H9 (cell line): ENCODE results near the gene SH3TC2. TPM values are rescaled to one million over a fixed set of nuclear protein-coding genes. Genes with fewer than 3 reads are reported as not detected.
A peak's percentile ranks its signal among the peaks of the same experiment; 100 is the strongest.

Source experiments
- DNase-seq: peaks from one replicate; pipeline ENCODE4 v3.0.0-alpha.2; 2017
- H2AFZ ChIP-seq: one replicate; pipeline ENCODE4 v1.6.1; 2013; ENCODE audit warnings: mild to moderate bottlenecking, low read length, control low read depth, moderate library complexity
- H2AK5ac ChIP-seq: 2 replicates; pipeline ENCODE4 v1.6.1; 2013; ENCODE audit warnings: low read length, control low read depth, mixed read lengths; ENCODE audit not compliant: insufficient read length
- H2BK120ac ChIP-seq: one replicate; pipeline ENCODE4 v1.6.1; 2013; ENCODE audit warnings: low read depth, mild to moderate bottlenecking, low read length, control low read depth, inconsistent platforms; ENCODE audit not compliant: poor library complexity, severe bottlenecking
- H2BK12ac ChIP-seq: 2 replicates; pipeline ENCODE4 v1.6.1; 2013; ENCODE audit warnings: low read length, control low read depth, mixed read lengths, low read depth; ENCODE audit not compliant: insufficient read length
- H2BK15ac ChIP-seq: 2 replicates; pipeline ENCODE4 v1.6.1; 2013; ENCODE audit warnings: low read depth, low read length, control low read depth
- H2BK20ac ChIP-seq: one replicate; pipeline ENCODE4 v1.6.1; 2013; ENCODE audit warnings: low read depth, mild to moderate bottlenecking, low read length, control low read depth, inconsistent platforms; ENCODE audit not compliant: poor library complexity, severe bottlenecking
- H2BK5ac ChIP-seq: 2 replicates; pipeline ENCODE4 v1.6.1; 2013; ENCODE audit warnings: low read length, control low read depth, mixed read lengths; ENCODE audit not compliant: insufficient read length
- H3K14ac ChIP-seq: 2 replicates; pipeline ENCODE4 v1.6.1; 2013; ENCODE audit warnings: low read length, control low read depth; ENCODE audit not compliant: insufficient read depth
- H3K18ac ChIP-seq: 2 replicates; pipeline ENCODE4 v1.6.1; 2013; ENCODE audit warnings: low read depth, mild to moderate bottlenecking, mixed read lengths, low read length, control low read depth; ENCODE audit not compliant: insufficient read length
- H3K23ac ChIP-seq: 2 replicates; pipeline ENCODE4 v1.6.1; 2013; ENCODE audit warnings: low read length, control low read depth, mixed read lengths, low read depth; ENCODE audit not compliant: insufficient read length
- H3K23me2 ChIP-seq: 2 replicates; pipeline ENCODE4 v1.6.1; 2013; ENCODE audit warnings: low read depth, mild to moderate bottlenecking, mixed read lengths, low read length, control low read depth; ENCODE audit not compliant: insufficient read length, poor library complexity, severe bottlenecking
- H3K27ac ChIP-seq: 2 replicates; pipeline ENCODE4 v1.5.1; 2013; ENCODE audit warnings: low read length, control low read depth, mixed read lengths, low read depth; ENCODE audit not compliant: insufficient read length
- H3K27me3 ChIP-seq: 2 replicates; pipeline ENCODE4 v1.6.1; 2013; ENCODE audit warnings: low read length, control low read depth, inconsistent platforms; ENCODE audit not compliant: insufficient read depth
- H3K4ac ChIP-seq: 2 replicates; pipeline ENCODE4 v1.6.1; 2013; ENCODE audit warnings: low read depth, mild to moderate bottlenecking, control low read depth, inconsistent platforms, low read length, moderate library complexity
- H3K4me1 ChIP-seq: 2 replicates; pipeline ENCODE4 v1.6.1; 2013; ENCODE audit warnings: low read length, control low read depth, inconsistent platforms; ENCODE audit not compliant: insufficient read depth
- H3K4me2 ChIP-seq: 2 replicates; pipeline ENCODE4 v1.6.1; 2013; ENCODE audit warnings: low read length, control low read depth, mixed read lengths; ENCODE audit not compliant: insufficient read length, insufficient read depth
- H3K56ac ChIP-seq: 2 replicates; pipeline ENCODE4 v1.6.1; 2013; ENCODE audit warnings: low read depth, mild to moderate bottlenecking, mixed read lengths, low read length, control low read depth; ENCODE audit not compliant: insufficient read length
- H3K79me1 ChIP-seq: 2 replicates; pipeline ENCODE4 v1.6.1; 2013; ENCODE audit warnings: low read depth, mild to moderate bottlenecking, moderate library complexity, low read length, control low read depth, inconsistent platforms; ENCODE audit not compliant: insufficient read depth, poor library complexity, severe bottlenecking
- H3K79me2 ChIP-seq: 2 replicates; pipeline ENCODE4 v1.6.1; 2013; ENCODE audit warnings: low read length, control low read depth, inconsistent platforms; ENCODE audit not compliant: insufficient read depth
- H3K9ac ChIP-seq: 2 replicates; pipeline ENCODE4 v1.6.1; 2013; ENCODE audit warnings: low read length, control low read depth, mixed read lengths; ENCODE audit not compliant: insufficient read length; ENCODE audit errors: extremely low read depth
- H3K9me3 ChIP-seq: one replicate; pipeline ENCODE4 v1.6.1; 2013; ENCODE audit warnings: low read depth, low read length, inconsistent platforms; ENCODE audit not compliant: control insufficient read depth
- H3T11ph ChIP-seq: one replicate; pipeline ENCODE4 v1.6.1; 2013; ENCODE audit warnings: mild to moderate bottlenecking, low read length, control low read depth, inconsistent platforms
- H4K20me1 ChIP-seq: one replicate; pipeline ENCODE4 v1.6.1; 2013; ENCODE audit not compliant: control insufficient read depth, insufficient read length, insufficient read depth
- H4K5ac ChIP-seq: 2 replicates; pipeline ENCODE4 v1.6.1; 2013; ENCODE audit warnings: low read depth, mild to moderate bottlenecking, mixed read lengths, low read length, control low read depth; ENCODE audit not compliant: insufficient read length
- H4K8ac ChIP-seq: replicated peaks from 2 replicates; pipeline ENCODE4 v1.6.1; 2013; ENCODE audit warnings: low read length, control low read depth, mixed read lengths, low read depth; ENCODE audit not compliant: insufficient read length
- H4K91ac ChIP-seq: 2 replicates; pipeline ENCODE4 v1.6.1; 2013; ENCODE audit warnings: low read depth, mild to moderate bottlenecking, moderate library complexity, mixed read lengths, low read length, control low read depth; ENCODE audit not compliant: insufficient read length
- H3K27ac Mint-ChIP-seq, 3 experiments: 2 replicates in 2 of 3; 3 replicates in 1 of 3; pipeline ENCODE4 v1.8.0; 2020 to 2021; ENCODE audit warnings: mixed read lengths in 3 of 3, mild to moderate bottlenecking in 1 of 3, moderate library complexity in 1 of 3
- H3K27me3 Mint-ChIP-seq: 2 replicates; pipeline ENCODE4 v1.8.0; 2021; ENCODE audit warnings: low read depth, mild to moderate bottlenecking, moderate library complexity, mixed read lengths
- H3K36me3 Mint-ChIP-seq, 3 experiments: 2 replicates in 2 of 3; 3 replicates in 1 of 3; pipeline ENCODE4 v1.8.0; 2020 to 2021; ENCODE audit warnings: low read depth in 3 of 3, mixed read lengths in 3 of 3; ENCODE audit not compliant: insufficient read depth in 1 of 3
- H3K4me1 Mint-ChIP-seq, 2 experiments: 2 replicates each; pipeline ENCODE4 v1.8.0; 2020; ENCODE audit warnings: mixed read lengths in 2 of 2
- H3K4me3 Mint-ChIP-seq, 2 experiments: 2 replicates in 1 of 2; 3 replicates in 1 of 2; pipeline ENCODE4 v1.8.0; 2020 to 2021; ENCODE audit warnings: mild to moderate bottlenecking in 2 of 2, mixed read lengths in 2 of 2, moderate library complexity in 1 of 2
- H3K9me3 Mint-ChIP-seq, 2 experiments: 2 replicates in 1 of 2; 3 replicates in 1 of 2; pipeline ENCODE4 v1.8.0; 2020; ENCODE audit warnings: mild to moderate bottlenecking in 2 of 2, mixed read lengths in 2 of 2, moderate library complexity in 1 of 2
- WGBS: extraction: QIAGEN DNeasy Blood & Tissue Kit; methylation state at CpG from one replicate; pipeline ENCODE4 v1.1.7; 2013; ENCODE audit warnings: missing lambda C conversion rate, low lambda C conversion rate, mixed read lengths; ENCODE audit not compliant: insufficient read length; ENCODE audit errors: extremely low coverage; 5-methylcytosine and 5-hydroxymethylcytosine counted together
- microRNA-seq: library from miRNA; unstranded; fragments of <30 nt; microRNA quantifications from one replicate; pipeline ENCODE4, GENCODE V29; 2020; ENCODE audit warnings: borderline microRNAs expressed
- total RNA-seq: library from RNA; stranded (reverse); gene quantifications from 2 replicates; pipeline ENCODE4 v1.2.1, GENCODE V29; 2021
- TF ChIP-seq, protein P1 (sequence below): fragments of 200-600 bp; sonication (generic); conservative IDR thresholded peaks from 3 replicates; pipeline ENCODE4 v1.8.0; 2021; ENCODE audit warnings: antibody characterized with exemption, mild to moderate bottlenecking

SH3TC2 gene
- total RNA-seq, 1 experiment from 2014 or later = not detected

DNA sequence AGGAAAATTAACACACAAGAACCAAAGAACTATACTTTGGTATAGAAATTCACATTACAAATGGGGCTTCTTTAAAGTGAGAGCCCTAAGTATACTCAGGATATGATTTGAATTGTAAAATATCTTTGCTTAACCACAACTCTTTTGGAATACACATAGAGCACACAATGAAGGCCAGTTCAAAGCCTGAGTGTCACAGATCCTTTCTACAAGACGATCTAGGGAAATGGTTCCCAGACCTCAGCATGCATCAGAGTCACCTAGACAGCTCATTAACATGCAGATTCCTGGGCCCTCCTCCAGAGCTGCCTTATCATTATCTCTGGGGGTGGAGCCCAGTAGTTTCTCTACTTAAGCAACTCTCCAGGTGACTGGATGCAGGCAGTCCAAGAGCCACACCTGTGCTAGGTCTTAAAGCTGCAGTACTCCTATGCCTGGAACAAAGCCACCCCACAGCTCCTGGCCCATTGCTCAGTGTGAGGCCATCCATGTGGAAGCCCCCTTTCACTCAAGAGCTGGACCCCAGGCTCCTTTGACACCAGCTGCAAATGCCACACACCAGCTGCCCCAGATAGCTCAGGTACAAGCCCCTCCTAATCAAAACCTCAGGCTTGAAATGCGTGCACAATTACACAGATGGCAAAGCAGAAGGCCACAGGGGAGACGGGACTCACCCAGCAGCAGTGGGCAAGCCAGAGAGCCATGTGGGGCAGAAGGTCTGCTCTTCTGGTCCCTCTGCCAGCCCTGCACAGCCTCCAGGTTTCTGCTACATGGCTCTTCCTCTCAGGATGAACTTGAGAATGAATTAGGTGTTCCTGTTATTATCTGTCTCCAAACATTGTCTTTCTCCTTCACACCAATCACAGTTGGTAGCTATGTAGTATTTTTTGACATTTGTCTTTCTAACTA is 106.1 kb downstream of the SH3TC2 start:
- no peaks in the 10 kb centered on the region for H4K20me1 ChIP-seq
- H3T11ph ChIP-seq = no peak overlapping the region
- no peak overlapping the region for H2AK5ac ChIP-seq
- peaks cover 27 to 36% of the 10 kb centered on the region in 2 experiments for H3K4me1 Mint-ChIP-seq
- no peaks in the 10 kb centered on the region for H3K23me2 ChIP-seq
- H3K27me3 ChIP-seq = no peaks in the 10 kb centered on the region
- no peaks in the 10 kb centered on the region for H3K36me3 Mint-ChIP-seq
- TF ChIP-seq, protein P1, sequence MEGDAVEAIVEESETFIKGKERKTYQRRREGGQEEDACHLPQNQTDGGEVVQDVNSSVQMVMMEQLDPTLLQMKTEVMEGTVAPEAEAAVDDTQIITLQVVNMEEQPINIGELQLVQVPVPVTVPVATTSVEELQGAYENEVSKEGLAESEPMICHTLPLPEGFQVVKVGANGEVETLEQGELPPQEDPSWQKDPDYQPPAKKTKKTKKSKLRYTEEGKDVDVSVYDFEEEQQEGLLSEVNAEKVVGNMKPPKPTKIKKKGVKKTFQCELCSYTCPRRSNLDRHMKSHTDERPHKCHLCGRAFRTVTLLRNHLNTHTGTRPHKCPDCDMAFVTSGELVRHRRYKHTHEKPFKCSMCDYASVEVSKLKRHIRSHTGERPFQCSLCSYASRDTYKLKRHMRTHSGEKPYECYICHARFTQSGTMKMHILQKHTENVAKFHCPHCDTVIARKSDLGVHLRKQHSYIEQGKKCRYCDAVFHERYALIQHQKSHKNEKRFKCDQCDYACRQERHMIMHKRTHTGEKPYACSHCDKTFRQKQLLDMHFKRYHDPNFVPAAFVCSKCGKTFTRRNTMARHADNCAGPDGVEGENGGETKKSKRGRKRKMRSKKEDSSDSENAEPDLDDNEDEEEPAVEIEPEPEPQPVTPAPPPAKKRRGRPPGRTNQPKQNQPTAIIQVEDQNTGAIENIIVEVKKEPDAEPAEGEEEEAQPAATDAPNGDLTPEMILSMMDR = no peak
- no peak overlapping the region for H2BK12ac ChIP-seq
- H3K27me3 Mint-ChIP-seq = no peaks in the 10 kb centered on the region
- H3K79me1 ChIP-seq = no peaks in the 10 kb centered on the region
- WGBS = no CpG with 5 or more reads among the region's 3 CpGs
- no peak overlapping the region for H2BK120ac ChIP-seq
- no peak overlapping the region for H3K4ac ChIP-seq
- no peak overlapping the region for H3K18ac ChIP-seq
- H4K8ac ChIP-seq = no peak overlapping the region
- H4K91ac ChIP-seq = no peak overlapping the region
- no peak overlapping the region for H3K9ac ChIP-seq
- no peaks in the 10 kb centered on the region for H3K9me3 Mint-ChIP-seq
- no peak overlapping the region for H2BK15ac ChIP-seq
- peak overlapping the region in 1 of 3 experiments; percentile 6; a peak in 1 of 7 replicates for H3K27ac Mint-ChIP-seq
- H3K23ac ChIP-seq = no peak overlapping the region
- H2BK5ac ChIP-seq = no peak overlapping the region
- no peak overlapping the region for H3K4me3 Mint-ChIP-seq
- H2BK20ac ChIP-seq = no peak overlapping the region
- H3K9me3 ChIP-seq = no peaks in the 10 kb centered on the region
- peak; percentile 84 for DNase-seq
- no peak overlapping the region for H2AFZ ChIP-seq
- H3K56ac ChIP-seq = no peak overlapping the region
- H3K4me1 ChIP-seq = peaks cover 7% of the 10 kb centered on the region; the same call in 1 of the 2 replicates
- H3K14ac ChIP-seq = no peak overlapping the region
- H4K5ac ChIP-seq = no peak overlapping the region
- no peak overlapping the region for H3K4me2 ChIP-seq
- no peaks in the 10 kb centered on the region for H3K79me2 ChIP-seq
- H3K27ac ChIP-seq = no peak overlapping the region

Small RNA genes lying within 50 kb of the gene (microRNA-seq; reads per million reads assigned to microRNA genes)
- gene MIR584 = not detected

Other genes starting within 250 kb of the SH3TC2 start
- 0.26 TPM in 2 replicates for gene ADRB2, start 236.5 kb downstream of the SH3TC2 start, total RNA-seq
- 0.20 and 0.29 TPM in 2 replicates for gene ABLIM3, start 78.4 kb upstream of the SH3TC2 start, total RNA-seq
- gene AFAP1L1, start 208.8 kb upstream of the SH3TC2 start, total RNA-seq = 1.8 and 2.0 TPM in 2 replicates